Psoas muscle (tissue), 8 donors: ENCODE measurements around the gene MAP6. TPM values are rescaled to one million over a fixed set of nuclear protein-coding genes. Genes with fewer than 3 reads are reported as not detected.

Experiments
- ATAC-seq, 4 donors: fragments of 200-7000 bp; cut with Tn5 transposase; one replicate each; pipeline ENCODE4 v1.9.1; 2020; ENCODE audit warnings: moderate library complexity in 3 of 4, mild to moderate bottlenecking in 2 of 4
- DNase-seq, 2 donors: peaks; one replicate each; pipeline ENCODE4 v3.0.0-alpha.2; 2020
- H3K27ac ChIP-seq: fragments of 200-600 bp; one replicate; pipeline ENCODE4 v1.8.0; 2022
- H3K27me3 ChIP-seq, 3 donors: fragments of 200-600 bp in 1 of 3; one replicate each; pipeline versions ENCODE4 v1.6.1 to v1.8.0; 2013 to 2022; ENCODE audit warnings: low read length in 2 of 3, mild to moderate bottlenecking in 2 of 3, moderate library complexity in 1 of 3; ENCODE audit not compliant: insufficient read depth in 3 of 3
- H3K36me3 ChIP-seq, 2 donors: fragments of 200-600 bp in 1 of 2; one replicate each; pipeline versions ENCODE4 v1.6.1 to v1.8.0; 2013 to 2022; ENCODE audit warnings: low read depth in 1 of 2, mild to moderate bottlenecking in 1 of 2, moderate library complexity in 1 of 2; ENCODE audit not compliant: insufficient read depth in 1 of 2
- H3K4me1 ChIP-seq: fragments of 200-600 bp; one replicate; pipeline ENCODE4 v1.8.0; 2022
- H3K4me3 ChIP-seq: fragments of 200-600 bp; one replicate; pipeline ENCODE4 v1.8.0; 2022; ENCODE audit warnings: mild to moderate bottlenecking
- H3K9me3 ChIP-seq: fragments of 200-600 bp; one replicate; pipeline ENCODE4 v1.8.0; 2022
- CTCF ChIP-seq: fragments of 200-600 bp; IDR thresholded peaks from one replicate; pipeline ENCODE4 v1.8.0; 2022; ENCODE audit warnings: antibody characterized with exemption
- WGBS, 3 donors: extraction: QIAGEN DNeasy Blood & Tissue Kit; methylation state at CpG; one replicate each; pipeline versions ENCODE4 v1.1.6 to v1.1.7; 2013; 5-methylcytosine and 5-hydroxymethylcytosine counted together
- intact Hi-C, 2 donors: fragments of 100-400 bp; cut with DNase I; formaldehyde crosslinking; loops; one replicate each; pipeline versions ENCODE4 v1.11.0 to v1.14.2; 2022
- polyA plus RNA-seq, 3 donors: library from polyadenylated mRNA; stranded (reverse); fragments of 200-250 nt; gene quantifications; one replicate each; pipeline ENCODE4 v1.2.3, GENCODE V29; 2013
- total RNA-seq, 4 donors: library from RNA; stranded (reverse); fragmentation: NEBNext Ultra II Directional in 2 of 4; extraction: Animal tissue kit (Norgen Biotek cat#: 25700) in 2 of 4; gene quantifications; one replicate each; pipeline versions ENCODE4 v1.2.1 to v1.2.4, GENCODE V29; 2021 to 2023
- donor health status: healthy with polysubstance abuse.
- donor health status: DM: no; HTN: no; CAD: no; lungs with moderate emphysema.
- donor health status: Bipolar disorder and iron deficiency.
- donor health status: healthy.
- donor health status: DM: yes; HTN: yes; CAD: no.
- donor health status: DM: no; HTN: no; CAD: no.
- donor health status: DM: no; HTN: no; CAD: no.
- donor health status: DM: yes; HTN: yes; CAD: no.

MAP6 gene
- total and polyA plus RNA-seq, 7 donors, result 0.14 to 0.56 (median 0.26) TPM

GRCh38 chr11:75632962-75633361, 35.9 kb downstream of the MAP6 start:
- Histone ChIP-seq H3K36me3 (no peaks in the 10 kb centered on the region), H3K9me3 (no peaks in the 10 kb centered on the region), H3K4me1 (no peaks in the 10 kb centered on the region), H3K4me3 (no peak overlapping the region), H3K27me3 (peaks cover 0 to 2% (median 0%) of the 10 kb centered on the region in 3 donors), H3K27ac (no peak overlapping the region)
- intact Hi-C loops, result no loop called here
- WGBS, 3 donors, result 92 to 96% (median 94%) methylated on average over 2 of the region's 2 CpGs
- DNase-seq (no peak), ATAC-seq (no peak)
- TF ChIP-seq CTCF, result no peak

- DNase-seq (no peak), ATAC-seq (no peak)
- TF ChIP-seq CTCF, result no peak
- no peak overlapping the region for H3K27ac ChIP-seq
- H3K4me1 ChIP-seq, result no peaks in the 10 kb centered on the region
- H3K4me3 ChIP-seq, result no peak overlapping the region
- intact Hi-C loops, result no loop called here
- H3K27me3 ChIP-seq, result peaks cover 0 to 2% (median 0%) of the 10 kb centered on the region in 3 donors
- no peaks in the 10 kb centered on the region for H3K36me3 ChIP-seq
- no peaks in the 10 kb centered on the region for H3K9me3 ChIP-seq
- WGBS, 3 donors, result 95 to 100% (median 98%) methylated on average over 2 of the region's 2 CpGs
Measured at GRCh38 chr11:75632450-75632849, 36.4 kb downstream of the MAP6 start.

- H3K27me3 ChIP-seq, result peaks cover 0 to 2% (median 0%) of the 10 kb centered on the region in 3 donors
- TF ChIP-seq CTCF, result no peak
- ATAC-seq (no peak), DNase-seq (no peak)
- intact Hi-C loops, result no loop called here
- 61 to 74% (median 62%) methylated on average over 2 of the region's 2 CpGs for WGBS, 3 donors
- H3K4me3 ChIP-seq, result no peak overlapping the region
- H3K9me3 ChIP-seq, result no peaks in the 10 kb centered on the region
- H3K4me1 ChIP-seq, result no peaks in the 10 kb centered on the region
- H3K27ac ChIP-seq, result no peak overlapping the region
- H3K36me3 ChIP-seq, result no peaks in the 10 kb centered on the region
Measured at GRCh38 chr11:75631086-75631730, 37.6 kb downstream of the MAP6 start.

- no peak for TF ChIP-seq CTCF
- H3K27me3 ChIP-seq, result no peaks in the 10 kb centered on the region
- intact Hi-C loops, result no loop called here
- WGBS, 3 donors, result 57 to 67% (median 59%) methylated on average over 11 of the region's 11 CpGs
- ATAC-seq (no peak), DNase-seq (no peak)
- no peak overlapping the region for H3K4me3 ChIP-seq
- no peaks in the 10 kb centered on the region for H3K9me3 ChIP-seq
- no peak overlapping the region for H3K27ac ChIP-seq
- no peaks in the 10 kb centered on the region for H3K36me3 ChIP-seq
- H3K4me1 ChIP-seq, result no peaks in the 10 kb centered on the region
Measured at GRCh38 chr11:75627906-75628668, 40.8 kb downstream of the MAP6 start.
